Activated CD8-positive, alpha-beta memory T cell treated with anti-CD3 and anti-CD28 coated beads, Interleukin-2, amount 50 U/mL, for 24 hours (primary cell): ENCODE data around the gene GP2.

ENCODE experiments used
- DNase-seq: peaks from one replicate; pipeline ENCODE4 v3.0.0-alpha.2; 2020; ENCODE audit errors: extremely low read depth

The GP2 gene

GRCh38 chr16:20327444-20328041, at the start of gene GP2:
TSS of gene GP2 (minus strand) at chr16:20327513. CDS start at chr16:20326431, 1,082 bp downstream.
- DNase-seq, result no peak

GRCh38 chr16:20372701-20373100, 45.4 kb upstream of the GP2 start:
- DNase-seq, result no peak

- DNase-seq, result no peak
Measured at GRCh38 chr16:20369452-20370054, 42.2 kb upstream of the GP2 start.

- no peak for DNase-seq
Measured at GRCh38 chr16:20364051-20364450, 36.7 kb upstream of the GP2 start.

- DNase-seq, result no peak
Measured at GRCh38 chr16:20363191-20363590, 35.9 kb upstream of the GP2 start.

GRCh38 chr16:20359997-20360396, 32.7 kb upstream of the GP2 start:
- no peak for DNase-seq

GRCh38 chr16:20355114-20355782, 27.9 kb upstream of the GP2 start:
- no peak for DNase-seq

- no peak for DNase-seq
Measured at GRCh38 chr16:20353379-20353778, 26.1 kb upstream of the GP2 start.

- no peak for DNase-seq
Measured at GRCh38 chr16:20352615-20353014, 25.3 kb upstream of the GP2 start, which contains the start of gene UMOD. TSS of gene UMOD (minus strand) at chr16:20352715. CDS start at chr16:20350737, 1,978 bp downstream.

- no peak for DNase-seq
Measured at GRCh38 chr16:20349615-20350014, 22.3 kb upstream of the GP2 start.

- no peak for DNase-seq
Measured at GRCh38 chr16:20348365-20349185, 21.3 kb upstream of the GP2 start.

- DNase-seq, result no peak
Measured at GRCh38 chr16:20347666-20348364, 20.5 kb upstream of the GP2 start.

GRCh38 chr16:20344611-20345010, 17.3 kb upstream of the GP2 start:
- DNase-seq, result no peak

GRCh38 chr16:20339744-20340143, 12.4 kb upstream of the GP2 start:
- DNase-seq, result no peak

- DNase-seq, result no peak
Measured at GRCh38 chr16:20336955-20337354, 9.6 kb upstream of the GP2 start.

- DNase-seq, result no peak
Measured at GRCh38 chr16:20334396-20334795, 7.1 kb upstream of the GP2 start.

GRCh38 chr16:20333120-20333519, 5.8 kb upstream of the GP2 start:
- DNase-seq, result no peak

- DNase-seq, result no peak
Measured at GRCh38 chr16:20332411-20332810, 5.1 kb upstream of the GP2 start.

GRCh38 chr16:20331635-20332034, 4.3 kb upstream of the GP2 start:
- DNase-seq, result no peak

GRCh38 chr16:20329392-20330138, 2.3 kb upstream of the GP2 start:
- DNase-seq, result no peak

- no peak for DNase-seq
Measured at GRCh38 chr16:20326321-20326720, 992 bp downstream of the GP2 start.
